K562 (cell line): ENCODE results near the gene CFHR4.
"Not testable (repeated sequence)": the region's sequence is repeated elsewhere in the genome, so short reads cannot be mapped to it uniquely, and the experiment has no call there.

Source experiments
- IRF2 ChIP-seq: sonication (generic); formaldehyde crosslinking; IDR thresholded peaks from 2 replicates; pipeline ENCODE4 v1.8.1; 2022; ENCODE audit warnings: mild to moderate bottlenecking, missing genetic modification reagents
- SP1 ChIP-seq: sonication (generic); formaldehyde crosslinking; IDR thresholded peaks from 2 replicates; pipeline ENCODE4 v1.8.1; 2022; ENCODE audit warnings: mild to moderate bottlenecking, missing genetic modification reagents
- ZNF431 ChIP-seq: sonication (generic); formaldehyde crosslinking; IDR thresholded peaks from 2 replicates; pipeline ENCODE4 v1.8.0; 2022; ENCODE audit warnings: mild to moderate bottlenecking, missing genetic modification reagents

DNA sequence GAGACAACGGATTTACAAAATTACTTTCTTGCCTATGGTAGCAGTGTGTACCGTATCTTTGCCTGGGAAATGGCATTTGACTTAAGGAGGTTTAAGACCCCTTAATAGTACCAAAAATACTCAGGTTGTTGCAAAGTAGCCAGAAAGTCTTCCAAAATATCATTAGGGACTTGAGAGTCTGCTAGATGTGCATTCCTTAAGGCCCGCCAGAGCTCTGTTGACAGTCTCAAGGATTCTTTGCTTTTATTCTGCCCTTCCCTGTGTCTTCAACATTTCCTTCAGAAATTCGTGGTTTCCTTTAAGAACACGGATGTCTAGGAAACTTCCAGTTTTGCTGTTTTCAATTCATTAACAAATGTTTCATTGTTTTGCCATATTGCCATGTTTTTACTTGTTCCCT is 24.4 kb downstream of the CFHR4 start:
- TF ChIP-seq IRF2; ZNF431 (CRISPR knock-in tag); SP1 (CRISPR knock-in tag): not testable (repeated sequence)
